Activated naive CD8-positive, alpha-beta T cell treated with anti-CD3 and anti-CD28 coated beads, Interleukin-2, amount 50 U/mL, for 16 hours (primary cell): ENCODE results near the gene TMEM9.
"Not testable (repeated sequence)": the region's sequence is repeated elsewhere in the genome, so short reads cannot be mapped to it uniquely, and the experiment has no call there.

Experiments
- DNase-seq: peaks from one replicate; pipeline ENCODE4 v3.0.0-alpha.2; 2020; ENCODE audit warnings: low read depth, low spot score

TMEM9 gene

GRCh38 chr1:201173736-201174135 lies 19.5 kb upstream of the TMEM9 start:
- no peak for DNase-seq

GRCh38 chr1:201172999-201173610 lies 18.8 kb upstream of the TMEM9 start:
- no peak for DNase-seq

- DNase-seq: no peak
These were observed 18.1 kb upstream of the TMEM9 start for GRCh38 chr1:201172326-201172725.

GRCh38 chr1:201171063-201172036 lies 17.1 kb upstream of the TMEM9 start:
- DNase-seq: peak; percentile 11

- peak; percentile 39 for DNase-seq
These were observed 16.3 kb upstream of the TMEM9 start for GRCh38 chr1:201170533-201171062.

- DNase-seq: no peak
These were observed 15.8 kb upstream of the TMEM9 start for GRCh38 chr1:201169971-201170532.

- no peak for DNase-seq
These were observed 14.9 kb upstream of the TMEM9 start for GRCh38 chr1:201169203-201169602.

- DNase-seq: no peak
These were observed 13.0 kb upstream of the TMEM9 start for GRCh38 chr1:201167041-201167991.

GRCh38 chr1:201164645-201165044 lies 10.4 kb upstream of the TMEM9 start:
- no peak for DNase-seq

GRCh38 chr1:201163707-201164106 lies 9.4 kb upstream of the TMEM9 start:
- DNase-seq: no peak

- DNase-seq: not testable (repeated sequence)
These were observed 8.8 kb upstream of the TMEM9 start for GRCh38 chr1:201163036-201163435.

GRCh38 chr1:201157949-201158348 lies 3.7 kb upstream of the TMEM9 start:
- no peak for DNase-seq

- DNase-seq: no peak
These were observed 2.5 kb upstream of the TMEM9 start for GRCh38 chr1:201156819-201157218.

- DNase-seq: no peak
These were observed 2.1 kb upstream of the TMEM9 start for GRCh38 chr1:201156346-201156745.

- no peak for DNase-seq
These were observed 1.1 kb upstream of the TMEM9 start for GRCh38 chr1:201155354-201155753.

GRCh38 chr1:201153474-201154388 lies 543 bp downstream of the TMEM9 start:
- DNase-seq: peak; percentile 16

- no peak for DNase-seq
These were observed 4.9 kb downstream of the TMEM9 start for GRCh38 chr1:201149400-201149799.

- no peak for DNase-seq
These were observed 6.8 kb downstream of the TMEM9 start for GRCh38 chr1:201147396-201148015.

GRCh38 chr1:201146626-201147390 lies 7.5 kb downstream of the TMEM9 start:
- no peak for DNase-seq
